H1 (cell line): ENCODE measurements around the gene MISFA. TPM values are rescaled to one million over a fixed set of nuclear protein-coding genes. Genes with fewer than 3 reads are reported as not detected.

Experiments used
- CTCF ChIA-PET: fragments of 300-600 bp; sonication (Branson Sonifier 250); formaldehyde crosslinking; loops from one replicate; lab custom pipeline; 2021; ENCODE audit not compliant: partially characterized antibody; lab: Charles Lee
- POLR2A ChIA-PET: fragments of 300-600 bp; sonication (Branson Sonifier 250); formaldehyde crosslinking; loops from one replicate; lab custom pipeline; 2021; ENCODE audit warnings: inconsistent platforms; ENCODE audit not compliant: partially characterized antibody; lab: Charles Lee
- DNase-seq, 2 experiments: peaks; one replicate each; pipeline versions ENCODE4 v3.0.0 to v3.0.0-alpha.2; 2010 to 2022; ENCODE audit warnings: low spot score in 2 of 2, low read depth in 1 of 2, mixed read lengths in 1 of 2
- FAIRE-seq: peaks from 2 replicates; lab custom pipeline; 2011; peaks lifted over from hg19 to GRCh38; lab: Jason Lieb, UNC
- H2AFZ ChIP-seq: 2 replicates; pipeline ENCODE4 v1.8.1; 2012; ENCODE audit warnings: low read length, inconsistent platforms
- H2AK5ac ChIP-seq: 2 replicates; pipeline ENCODE4 v1.6.1; 2013; ENCODE audit warnings: low read depth, low read length
- H2BK120ac ChIP-seq: replicated peaks from 2 replicates; pipeline ENCODE3; 2013; ENCODE audit warnings: low read depth, low read length, inconsistent platforms
- H2BK12ac ChIP-seq: 2 replicates; pipeline ENCODE4 v1.6.1; 2013; ENCODE audit warnings: low read depth, low read length
- H2BK15ac ChIP-seq: 2 replicates; pipeline ENCODE4 v1.6.1; 2013; ENCODE audit warnings: low read length
- H2BK20ac ChIP-seq: 2 replicates; pipeline ENCODE4 v1.6.1; 2013; ENCODE audit warnings: low read length
- H2BK5ac ChIP-seq: 2 replicates; pipeline ENCODE4 v1.6.1; 2013; ENCODE audit warnings: low read depth, low read length
- H3K14ac ChIP-seq: 2 replicates; pipeline ENCODE4 v1.6.1; 2013; ENCODE audit warnings: inconsistent platforms; ENCODE audit not compliant: insufficient read length
- H3K18ac ChIP-seq: 2 replicates; pipeline ENCODE4 v1.6.1; 2013; ENCODE audit warnings: low read length; ENCODE audit errors: extremely low read depth
- H3K23ac ChIP-seq: 2 replicates; pipeline ENCODE4 v1.6.1; 2013; ENCODE audit warnings: inconsistent platforms; ENCODE audit not compliant: insufficient read length
- H3K23me2 ChIP-seq: 2 replicates; pipeline ENCODE4 v1.6.1; 2013; ENCODE audit warnings: low read depth, low read length
- H3K27ac ChIP-seq: 2 replicates; pipeline ENCODE4 v1.6.1; 2011; ENCODE audit warnings: low read depth, low read length, inconsistent platforms
- H3K27me3 ChIP-seq, 4 experiments: replicated peaks in 1 of 4; 1 replicate in 1 of 4; 2 replicates in 3 of 4; pipeline versions ENCODE4 v1.6.1 to v1.8.1; 2011 to 2013; ENCODE audit warnings: low read length in 3 of 4, mild to moderate bottlenecking in 3 of 4, inconsistent platforms in 2 of 4, mixed read lengths in 2 of 4, moderate library complexity in 1 of 4; ENCODE audit not compliant: control insufficient read depth in 3 of 4, insufficient read depth in 3 of 4; ENCODE audit errors: extremely low read depth in 1 of 4
- H3K36me3 ChIP-seq, 4 experiments: 2 replicates each; pipeline versions ENCODE4 v1.6.1 to v1.8.1; 2011 to 2013; ENCODE audit warnings: mild to moderate bottlenecking in 4 of 4, low read length in 3 of 4, moderate library complexity in 2 of 4, control low read depth in 1 of 4, inconsistent platforms in 1 of 4; ENCODE audit not compliant: insufficient read depth in 4 of 4, control insufficient read depth in 2 of 4
- H3K4ac ChIP-seq: replicated peaks from 2 replicates; pipeline ENCODE3; 2013; ENCODE audit warnings: low read length, low read depth, mixed read lengths, inconsistent platforms; ENCODE audit not compliant: insufficient read length
- H3K4me1 ChIP-seq, 4 experiments: replicated peaks in 1 of 4; 1 replicate in 1 of 4; 2 replicates in 3 of 4; pipeline versions ENCODE4 v1.6.1 to v1.8.1; 2011 to 2013; ENCODE audit warnings: low read length in 3 of 4, inconsistent platforms in 2 of 4, mixed read lengths in 1 of 4; ENCODE audit not compliant: insufficient read depth in 4 of 4, control insufficient read depth in 3 of 4
- H3K4me2 ChIP-seq, 2 experiments: 2 replicates each; pipeline versions ENCODE4 v1.6.1 to v1.8.1; 2011 to 2013; ENCODE audit warnings: low read depth in 2 of 2, low read length in 2 of 2, control low read depth in 1 of 2, inconsistent platforms in 1 of 2, mild to moderate bottlenecking in 1 of 2; ENCODE audit not compliant: insufficient read depth in 1 of 2
- H3K4me3 ChIP-seq, 4 experiments: fragments of 200-600, 300-600 bp in 1 of 4; sonication (generic), shearing (Covaris generic), sonication (Bioruptor Twin) in 1 of 4; 2 replicates each; pipeline versions ENCODE4 v1.5.1 to v1.8.1; 2011 to 2016; ENCODE audit warnings: low read length in 4 of 4, low read depth in 3 of 4, control low read depth in 2 of 4, inconsistent platforms in 2 of 4, mild to moderate bottlenecking in 2 of 4, mixed read lengths in 1 of 4, moderate library complexity in 1 of 4; ENCODE audit not compliant: insufficient read depth in 2 of 4; ENCODE audit errors: extremely low read depth in 1 of 4
- H3K56ac ChIP-seq: replicated peaks from 2 replicates; pipeline ENCODE3; 2013; ENCODE audit warnings: low read depth, mild to moderate bottlenecking, mixed read lengths, low read length, inconsistent platforms; ENCODE audit not compliant: insufficient read length
- H3K79me1 ChIP-seq: 2 replicates; pipeline ENCODE4 v1.6.1; 2013; ENCODE audit warnings: low read depth, low read length, control low read depth
- H3K79me2 ChIP-seq, 2 experiments: 2 replicates each; pipeline versions ENCODE4 v1.6.1 to v1.8.1; 2012 to 2013; ENCODE audit warnings: low read length in 2 of 2, mild to moderate bottlenecking in 2 of 2, inconsistent platforms in 1 of 2; ENCODE audit not compliant: insufficient read depth in 2 of 2, control insufficient read depth in 1 of 2
- H3K9ac ChIP-seq, 4 experiments: replicated peaks in 1 of 4; 1 replicate in 1 of 4; 2 replicates in 3 of 4; pipeline versions ENCODE4 v1.6.1 to v1.8.1; 2011 to 2013; ENCODE audit warnings: low read depth in 3 of 4, low read length in 3 of 4, control low read depth in 2 of 4, mild to moderate bottlenecking in 2 of 4, moderate library complexity in 2 of 4, inconsistent platforms in 1 of 4; ENCODE audit errors: extremely low read depth in 1 of 4
- H3K9me3 ChIP-seq, 2 experiments: 2 replicates each; pipeline versions ENCODE4 v1.6.1 to v1.8.1; 2012 to 2013; ENCODE audit warnings: mild to moderate bottlenecking in 2 of 2, moderate library complexity in 2 of 2, control low read depth in 1 of 2, inconsistent platforms in 1 of 2, low read depth in 1 of 2, low read length in 1 of 2, mixed read lengths in 1 of 2; ENCODE audit not compliant: insufficient read depth in 2 of 2
- H4K20me1 ChIP-seq, 2 experiments: replicated peaks in 1 of 2; 2 replicates each; pipeline versions ENCODE3 to v1.8.1; 2011 to 2013; ENCODE audit warnings: inconsistent platforms in 2 of 2, low read length in 2 of 2, mild to moderate bottlenecking in 1 of 2; ENCODE audit not compliant: insufficient read depth in 2 of 2, control insufficient read depth in 1 of 2
- H4K5ac ChIP-seq: 2 replicates; pipeline ENCODE4 v1.6.1; 2013; ENCODE audit warnings: low read length, low read depth, mixed read lengths, inconsistent platforms; ENCODE audit not compliant: insufficient read length
- H4K8ac ChIP-seq: 2 replicates; pipeline ENCODE4 v1.8.0; 2013; ENCODE audit warnings: mild to moderate bottlenecking, moderate library complexity, low read length, inconsistent platforms; ENCODE audit not compliant: insufficient read depth; ENCODE audit errors: extremely low read depth
- H4K91ac ChIP-seq: replicated peaks from 2 replicates; pipeline ENCODE3; 2013; ENCODE audit warnings: low read length, mixed read lengths, inconsistent platforms; ENCODE audit not compliant: insufficient read length
- BRCA1 ChIP-seq: IDR thresholded peaks from 2 replicates; pipeline ENCODE4 v1.6.1; 2012; ENCODE audit warnings: low read depth, low read length, improper control_type of control experiment
- CREB1 ChIP-seq: IDR thresholded peaks from 2 replicates; pipeline ENCODE4 v1.6.1; 2012; ENCODE audit warnings: inconsistent platforms
- EP300 ChIP-seq, 2 experiments: IDR thresholded peaks; 1 replicate in 1 of 2; 2 replicates in 1 of 2; pipeline ENCODE4 v1.6.1; 2011 to 2012; ENCODE audit warnings: low read depth in 2 of 2, low read length in 2 of 2, mild to moderate bottlenecking in 2 of 2, borderline replicate concordance in 1 of 2, inconsistent platforms in 1 of 2, moderate library complexity in 1 of 2
- MAFK ChIP-seq: IDR thresholded peaks from 2 replicates; pipeline ENCODE4 v1.6.1; 2012; ENCODE audit warnings: low read depth, mild to moderate bottlenecking, improper control_type of control experiment, low read length
- NANOG ChIP-seq: IDR thresholded peaks from 2 replicates; pipeline ENCODE4 v1.6.1; 2011; ENCODE audit warnings: low read length, low read depth, mild to moderate bottlenecking, inconsistent platforms; ENCODE audit not compliant: insufficient read depth, poor library complexity, severe bottlenecking
- NRF1 ChIP-seq: IDR thresholded peaks from 2 replicates; pipeline ENCODE4 v1.6.1; 2011; ENCODE audit warnings: mild to moderate bottlenecking, low read depth, low read length, improper control_type of control experiment
- POLR2AphosphoS5 ChIP-seq: IDR thresholded peaks from 2 replicates; pipeline ENCODE4 v1.6.1; 2011; ENCODE audit warnings: low read depth, low read length
- SIRT6 ChIP-seq: IDR thresholded peaks from one replicate; pipeline ENCODE4 v1.7.1; 2012; ENCODE audit warnings: low read length, inconsistent platforms
- TCF12 ChIP-seq: IDR thresholded peaks from 2 replicates; pipeline ENCODE4 v1.6.1; 2011; ENCODE audit warnings: low read depth, mild to moderate bottlenecking, low read length
- WGBS, 2 experiments: shearing (Covaris generic) in 1 of 2; methylation state at CpG; one replicate each; pipeline versions ENCODE4 v1.1.6 to v1.1.7; 2013 to 2015; ENCODE audit warnings: low lambda C conversion rate in 2 of 2, mixed read lengths in 2 of 2, inconsistent platforms in 1 of 2, low coverage in 1 of 2, missing lambda C conversion rate in 1 of 2; ENCODE audit not compliant: insufficient replicate concordance in 2 of 2, insufficient coverage in 1 of 2, insufficient read length in 1 of 2; ENCODE audit errors: extremely low coverage in 1 of 2, missing lambda C conversion rate in 1 of 2; 5-methylcytosine and 5-hydroxymethylcytosine counted together
- polyA plus RNA-seq, 7 experiments: library from polyadenylated mRNA; depleted of rRNA in 3 of 7; stranded (reverse) in 5 of 7; unstranded in 2 of 7; fragments of >200 nt in 5 of 7; fragments of 200-250 nt in 2 of 7; gene quantifications; 1 replicate in 5 of 7; 2 replicates in 1 of 7; 4 replicates in 1 of 7; pipeline versions ENCODE4 v1.2.1 to v1.2.3, GENCODE V29; 2011 to 2013; ENCODE audit warnings: missing spikeins in 2 of 7, mixed read lengths in 2 of 7
- total RNA-seq: library from RNA; stranded (reverse); fragmentation: NEBNext Ultra II Directional; extraction: Animal tissue kit (Norgen Biotek cat#: 25700); gene quantifications from 2 replicates; pipeline ENCODE4 v1.2.1, GENCODE V29; 2021
- TF ChIP-seq, protein P1 (sequence below): IDR thresholded peaks from 2 replicates; pipeline ENCODE4 v1.6.1; 2012; ENCODE audit warnings: low read length, inconsistent platforms
- TF ChIP-seq, protein P2 (sequence below): IDR thresholded peaks from 2 replicates; pipeline ENCODE4 v1.6.1; 2011; ENCODE audit warnings: low read depth, mild to moderate bottlenecking, low read length; ENCODE audit not compliant: insufficient read depth

The MISFA gene
- total and polyA plus RNA-seq, 2 of the 8 experiments (the other 6 are each of a cell fraction or from before 2014, with no cell fraction given), result 0.51 to 3.8 TPM

DNA sequence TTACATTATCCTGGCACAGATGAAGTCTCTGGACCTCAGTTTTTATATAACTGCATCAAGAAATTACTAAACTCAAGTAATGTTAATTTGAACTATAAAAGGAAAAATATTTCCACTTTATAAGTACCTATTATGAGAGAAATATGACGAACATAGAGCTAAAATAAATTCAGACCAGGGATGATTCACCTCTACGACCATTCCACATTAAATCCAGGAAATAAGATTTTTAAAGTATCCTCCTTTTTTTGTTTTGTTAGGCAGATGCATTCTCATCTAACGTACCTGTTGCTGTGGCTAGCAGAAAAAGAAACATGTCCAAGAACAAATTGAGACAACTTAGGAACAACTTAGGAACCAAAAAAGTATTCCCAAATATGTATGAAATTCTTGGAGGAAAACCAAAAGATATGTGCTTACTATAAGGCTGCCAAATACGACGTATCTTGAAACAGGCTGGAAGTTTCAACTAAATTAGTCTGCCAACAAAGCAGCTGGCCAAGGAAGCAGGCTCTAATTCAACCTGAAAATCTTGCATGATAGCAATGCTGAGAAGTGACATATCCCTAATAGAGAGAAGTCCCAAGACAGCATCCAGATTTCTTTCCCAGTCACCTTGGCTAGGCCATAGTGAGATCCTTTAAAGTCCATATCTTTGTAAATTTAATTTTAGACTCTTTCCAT, 18.9 kb downstream of the MISFA start:
- H4K20me1 ChIP-seq, result peaks cover 0 to 5% of the 10 kb centered on the region in 2 experiments
- H2BK12ac ChIP-seq, result no peak overlapping the region
- no peaks in the 10 kb centered on the region for H3K27me3 ChIP-seq
- H4K5ac ChIP-seq, result no peak overlapping the region
- ChIA-PET POLR2A (interaction anchor here (0.9 kb wide), 1 partner anchor 12 kb away, joined by 3 read pairs; no protein-coding TSS in a partner anchor), CTCF (interaction anchor here (0.8 to 1.2 kb wide), 2 partner anchors 18 to 208 kb away, joined by 3 read pairs; no protein-coding TSS in a partner anchor)
- DNase-seq (no peak), FAIRE-seq (no peak)
- no peak overlapping the region for H3K18ac ChIP-seq
- no peak overlapping the region for H4K91ac ChIP-seq
- no peak overlapping the region for H3K56ac ChIP-seq
- no peak overlapping the region for H2AK5ac ChIP-seq
- H3K4ac ChIP-seq, result no peak overlapping the region
- no peak overlapping the region for H2BK15ac ChIP-seq
- H2BK120ac ChIP-seq, result no peak overlapping the region
- H3K4me2 ChIP-seq, result no peak overlapping the region
- H3K9ac ChIP-seq, result no peak overlapping the region
- no peak overlapping the region for H3K14ac ChIP-seq
- 85% methylated on average over 5 of the region's 5 CpGs; no CpG with 5 or more reads in 1 of the 2 experiments for WGBS, 2 experiments
- H3K27ac ChIP-seq, result no peak overlapping the region
- no peak overlapping the region for H3K23ac ChIP-seq
- H2BK20ac ChIP-seq, result no peak overlapping the region
- H3K36me3 ChIP-seq, result peaks cover 2 to 20% (median 15%) of the 10 kb centered on the region in 4 experiments; a peak in 5 of 8 replicates
- no peak overlapping the region for H2BK5ac ChIP-seq
- H3K23me2 ChIP-seq, result no peaks in the 10 kb centered on the region
- no peak overlapping the region for H2AFZ ChIP-seq
- H3K9me3 ChIP-seq, result no peaks in the 10 kb centered on the region
- H4K8ac ChIP-seq, result no peak overlapping the region
- H3K4me1 ChIP-seq, result no peaks in the 10 kb centered on the region
- H3K79me2 ChIP-seq, result peaks cover 1 to 51% of the 10 kb centered on the region in 2 experiments; a peak in 3 of 4 replicates
- H3K79me1 ChIP-seq, result peaks cover 3% of the 10 kb centered on the region; the same call in 1 of the 2 replicates
- H3K4me3 ChIP-seq, result no peak overlapping the region
- TF ChIP-seq NANOG (no peak), SIRT6 (no peak), EP300 (IDR thresholded peaks at IDR 0.05; ENCODE audit: borderline replicate concordance in 1 of 2, low read depth in 2 of 2, low read length in 2 of 2) (no peak), MAFK (no peak), CREB1 (no peak), BRCA1 (no peak), TCF12 (no peak), NRF1 (no peak), POLR2AphosphoS5 (no peak)
- TF ChIP-seq, protein P1, sequence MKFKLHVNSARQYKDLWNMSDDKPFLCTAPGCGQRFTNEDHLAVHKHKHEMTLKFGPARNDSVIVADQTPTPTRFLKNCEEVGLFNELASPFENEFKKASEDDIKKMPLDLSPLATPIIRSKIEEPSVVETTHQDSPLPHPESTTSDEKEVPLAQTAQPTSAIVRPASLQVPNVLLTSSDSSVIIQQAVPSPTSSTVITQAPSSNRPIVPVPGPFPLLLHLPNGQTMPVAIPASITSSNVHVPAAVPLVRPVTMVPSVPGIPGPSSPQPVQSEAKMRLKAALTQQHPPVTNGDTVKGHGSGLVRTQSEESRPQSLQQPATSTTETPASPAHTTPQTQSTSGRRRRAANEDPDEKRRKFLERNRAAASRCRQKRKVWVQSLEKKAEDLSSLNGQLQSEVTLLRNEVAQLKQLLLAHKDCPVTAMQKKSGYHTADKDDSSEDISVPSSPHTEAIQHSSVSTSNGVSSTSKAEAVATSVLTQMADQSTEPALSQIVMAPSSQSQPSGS, result no peak
- TF ChIP-seq, protein P2, sequence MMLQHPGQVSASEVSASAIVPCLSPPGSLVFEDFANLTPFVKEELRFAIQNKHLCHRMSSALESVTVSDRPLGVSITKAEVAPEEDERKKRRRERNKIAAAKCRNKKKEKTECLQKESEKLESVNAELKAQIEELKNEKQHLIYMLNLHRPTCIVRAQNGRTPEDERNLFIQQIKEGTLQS, result no peak
